HG03439 (cell line): ENCODE data around the gene LRP3.
"Not testable (repeated sequence)": the region's sequence is repeated elsewhere in the genome, so short reads cannot be mapped to it uniquely, and the experiment has no call there.

ENCODE experiments used
- ATAC-seq: cut with Tn5 transposase; IDR thresholded peaks from one replicate; pipeline ENCODE4 v1.9.1; 2021; ENCODE audit warnings: mild to moderate bottlenecking, moderate library complexity; ENCODE audit not compliant: unreplicated experiment

LRP3 gene

DNA sequence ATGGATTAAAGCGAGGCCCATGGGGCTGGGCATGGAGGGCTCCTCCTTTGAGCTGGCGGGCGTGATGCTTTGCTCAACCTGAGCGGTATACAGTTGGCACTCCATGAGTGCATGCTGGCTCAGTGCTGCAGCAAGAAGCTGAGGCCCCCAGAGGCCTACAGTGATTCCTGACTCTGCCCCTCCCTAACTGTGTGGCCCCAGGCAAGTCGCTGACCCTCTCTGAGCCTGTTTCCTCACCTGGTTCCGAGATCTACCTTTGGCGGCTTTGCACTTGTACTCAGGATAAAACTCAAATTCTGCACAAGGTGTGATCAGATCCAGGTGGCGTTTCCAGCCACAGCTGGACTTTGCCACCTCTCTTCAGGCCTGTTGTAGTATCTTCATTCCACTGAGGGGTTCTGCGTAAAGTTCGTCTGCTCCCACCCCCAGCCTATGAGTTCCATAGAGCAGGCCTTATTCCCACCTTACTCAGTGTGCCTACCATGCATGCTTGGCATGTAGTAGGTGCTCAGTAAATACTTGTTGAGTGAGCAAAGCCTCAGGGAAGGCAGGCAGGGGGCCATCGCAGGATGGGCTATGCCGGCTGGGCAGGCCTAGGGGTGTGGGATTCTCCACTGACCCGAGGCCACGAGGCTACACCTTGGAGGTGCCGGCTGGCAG, 7.9 kb downstream of the LRP3 start:
- no peak for ATAC-seq

DNA sequence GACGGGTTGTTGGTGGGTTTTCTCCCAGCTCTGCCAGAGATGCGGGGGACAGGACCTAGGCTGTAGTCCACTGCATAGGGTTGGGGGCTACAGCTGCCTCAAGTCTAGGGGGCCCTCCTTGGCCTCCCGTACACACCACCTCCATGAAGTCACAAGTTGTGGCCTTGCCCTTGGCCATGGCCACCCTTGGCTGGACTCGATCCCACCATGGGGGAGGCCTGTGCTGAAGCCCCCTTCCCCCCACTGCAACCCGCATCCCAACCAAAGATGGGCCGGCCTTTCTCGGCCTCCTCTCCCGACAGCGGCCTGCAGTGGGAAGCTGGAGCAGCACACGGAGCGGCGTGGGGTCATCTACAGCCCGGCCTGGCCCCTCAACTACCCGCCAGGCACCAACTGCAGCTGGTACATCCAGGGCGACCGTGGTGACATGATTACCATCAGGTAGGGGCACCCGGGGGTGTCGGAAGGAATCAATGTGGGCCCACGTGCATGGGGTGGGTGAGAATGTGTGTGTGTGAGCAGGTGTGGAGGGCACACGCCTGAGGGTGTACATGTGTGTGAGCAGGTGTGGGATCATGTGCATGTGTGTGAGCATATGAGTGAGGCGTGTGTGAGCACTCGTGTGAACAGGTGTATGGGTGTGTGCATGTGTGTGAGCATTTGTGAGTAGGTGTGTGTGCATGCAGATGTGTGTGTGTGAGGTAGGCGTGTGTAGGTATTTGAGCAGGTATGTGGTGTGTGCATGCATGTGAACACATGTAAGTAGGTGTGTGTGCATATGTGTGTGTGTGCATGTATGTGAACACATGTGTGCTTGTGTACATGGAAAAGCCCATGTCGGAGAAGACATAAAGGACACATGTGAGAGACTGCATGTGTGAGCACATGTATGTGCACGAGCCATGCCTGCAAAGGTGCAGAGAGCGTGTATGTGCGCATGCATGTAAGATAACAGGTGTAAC, 8.7 kb downstream of the LRP3 start:
- ATAC-seq, result no peak

DNA sequence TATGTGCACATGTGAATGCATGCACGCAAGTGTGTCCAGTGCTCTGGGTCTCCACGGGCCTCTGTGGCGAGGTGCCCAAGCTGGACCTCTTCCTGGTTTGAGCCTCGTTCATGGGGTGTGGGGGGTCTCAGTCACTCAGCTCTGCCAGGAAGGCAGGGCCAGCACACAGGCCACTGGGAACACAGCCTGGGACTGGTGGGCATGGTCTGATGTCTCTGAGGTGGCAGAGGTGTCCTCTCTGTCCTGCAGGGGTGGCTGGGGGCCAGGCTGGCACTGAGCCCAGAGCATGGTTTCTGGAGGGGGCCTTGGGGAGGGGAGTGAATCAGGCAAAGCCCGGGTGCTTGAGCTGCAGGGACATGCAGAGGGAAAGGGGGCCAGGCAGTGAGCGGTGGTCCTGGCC, 9.4 kb downstream of the LRP3 start:
- ATAC-seq, result no peak

DNA sequence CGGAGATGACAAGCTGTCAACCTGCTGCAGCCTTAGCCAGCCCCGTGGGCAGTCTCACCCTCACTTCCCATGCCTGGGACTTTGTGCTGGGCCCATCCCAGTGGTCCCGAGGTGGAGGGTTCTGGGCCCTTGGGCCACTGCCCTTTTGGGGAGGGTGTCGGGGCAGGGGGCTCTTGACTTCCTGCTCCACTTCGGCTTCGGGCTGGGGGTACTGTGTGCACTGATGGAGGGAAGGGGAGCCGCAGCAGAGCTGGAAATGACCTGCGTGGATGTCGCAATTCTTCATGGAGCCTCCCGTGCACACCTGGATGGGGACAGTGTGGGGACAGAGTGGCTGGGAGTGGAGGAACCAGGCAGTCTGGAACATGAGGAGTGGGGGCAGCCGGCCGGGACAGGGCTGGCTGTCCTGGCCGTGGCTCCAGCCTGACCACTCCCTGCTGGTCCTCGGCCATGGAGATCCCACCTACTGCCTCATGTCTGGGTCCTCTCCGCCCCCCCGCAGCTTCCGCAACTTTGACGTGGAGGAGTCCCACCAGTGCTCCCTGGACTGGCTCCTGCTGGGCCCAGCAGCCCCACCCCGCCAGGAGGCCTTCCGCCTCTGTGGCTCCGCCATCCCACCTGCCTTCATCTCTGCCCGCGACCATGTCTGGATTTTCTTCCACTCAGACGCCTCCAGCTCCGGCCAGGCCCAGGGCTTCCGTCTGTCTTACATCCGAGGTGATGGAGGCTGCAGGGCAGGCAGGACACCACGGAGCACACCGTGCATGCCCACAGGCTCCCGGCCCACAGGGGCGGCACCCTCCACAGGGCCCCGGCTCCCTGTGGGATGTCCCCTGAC, 10.2 kb downstream of the LRP3 start:
- ATAC-seq, result no peak

DNA sequence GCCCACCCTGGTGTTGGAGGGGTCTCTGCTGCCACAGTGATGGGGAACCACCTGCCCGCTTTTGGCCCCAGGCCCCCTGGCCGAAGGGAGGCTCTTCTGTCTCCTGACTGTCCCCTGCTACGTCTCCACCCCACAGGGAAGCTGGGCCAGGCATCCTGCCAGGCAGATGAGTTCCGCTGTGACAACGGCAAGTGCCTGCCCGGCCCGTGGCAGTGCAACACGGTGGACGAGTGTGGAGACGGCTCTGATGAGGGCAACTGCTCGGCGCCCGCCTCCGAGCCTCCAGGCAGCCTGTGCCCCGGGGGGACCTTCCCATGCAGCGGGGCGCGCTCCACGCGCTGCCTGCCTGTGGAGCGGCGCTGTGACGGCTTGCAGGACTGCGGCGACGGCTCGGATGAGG, 11.0 kb downstream of the LRP3 start:
- no peak for ATAC-seq

DNA sequence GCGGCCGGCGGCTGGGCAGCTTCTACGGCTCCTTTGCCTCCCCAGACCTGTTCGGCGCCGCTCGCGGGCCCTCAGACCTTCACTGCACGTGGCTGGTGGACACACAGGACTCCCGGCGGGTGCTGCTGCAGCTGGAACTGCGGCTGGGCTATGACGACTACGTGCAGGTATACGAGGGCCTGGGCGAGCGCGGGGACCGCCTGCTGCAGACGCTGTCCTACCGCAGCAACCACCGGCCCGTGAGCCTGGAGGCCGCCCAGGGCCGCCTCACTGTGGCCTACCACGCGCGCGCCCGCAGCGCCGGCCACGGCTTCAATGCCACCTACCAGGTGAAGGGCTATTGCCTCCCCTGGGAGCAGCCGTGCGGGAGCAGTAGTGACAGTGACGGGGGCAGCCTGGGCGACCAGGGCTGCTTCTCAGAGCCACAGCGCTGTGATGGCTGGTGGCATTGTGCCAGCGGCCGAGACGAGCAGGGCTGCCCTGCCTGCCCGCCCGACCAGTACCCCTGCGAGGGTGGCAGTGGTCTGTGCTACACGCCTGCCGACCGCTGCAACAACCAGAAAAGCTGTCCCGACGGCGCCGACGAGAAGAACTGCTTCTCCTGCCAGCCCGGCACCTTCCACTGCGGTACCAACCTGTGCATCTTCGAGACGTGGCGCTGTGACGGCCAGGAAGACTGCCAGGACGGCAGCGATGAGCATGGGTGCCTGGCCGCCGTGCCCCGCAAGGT, 11.6 kb downstream of the LRP3 start:
- ATAC-seq, result no peak

DNA sequence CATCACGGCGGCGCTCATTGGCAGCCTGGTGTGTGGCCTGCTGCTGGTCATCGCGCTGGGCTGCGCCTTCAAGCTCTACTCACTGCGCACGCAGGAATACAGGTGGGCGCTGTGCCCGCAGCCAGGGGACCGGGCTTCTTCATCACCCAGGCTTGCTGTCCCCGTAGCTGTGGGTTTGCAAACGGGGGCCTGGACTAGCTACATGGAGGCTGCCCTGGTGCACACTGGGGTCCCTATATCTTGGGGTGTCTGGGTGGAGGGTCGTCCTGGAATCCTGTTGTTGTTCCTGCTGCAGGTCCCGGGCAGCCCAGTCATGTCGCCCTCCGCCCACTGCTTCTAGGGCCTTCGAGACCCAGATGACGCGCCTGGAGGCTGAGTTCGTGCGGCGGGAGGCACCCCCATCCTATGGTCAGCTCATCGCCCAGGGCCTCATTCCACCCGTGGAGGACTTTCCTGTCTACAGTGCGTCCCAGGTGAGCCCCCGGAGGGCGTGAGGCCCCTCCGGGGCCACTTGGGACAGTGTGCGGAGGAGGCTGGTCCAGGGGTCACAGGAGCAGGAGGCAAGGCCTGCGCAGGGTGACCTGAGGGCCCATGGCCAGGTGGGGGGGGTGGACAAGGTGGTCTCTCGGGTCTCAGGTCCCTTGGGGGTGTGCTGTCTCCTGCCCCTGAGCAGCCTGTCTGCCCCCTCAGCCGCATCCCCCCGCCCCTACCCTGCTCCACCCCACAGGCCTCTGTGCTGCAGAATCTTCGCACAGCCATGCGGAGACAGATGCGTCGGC, 12.3 kb downstream of the LRP3 start:
- ATAC-seq, result no peak

DNA sequence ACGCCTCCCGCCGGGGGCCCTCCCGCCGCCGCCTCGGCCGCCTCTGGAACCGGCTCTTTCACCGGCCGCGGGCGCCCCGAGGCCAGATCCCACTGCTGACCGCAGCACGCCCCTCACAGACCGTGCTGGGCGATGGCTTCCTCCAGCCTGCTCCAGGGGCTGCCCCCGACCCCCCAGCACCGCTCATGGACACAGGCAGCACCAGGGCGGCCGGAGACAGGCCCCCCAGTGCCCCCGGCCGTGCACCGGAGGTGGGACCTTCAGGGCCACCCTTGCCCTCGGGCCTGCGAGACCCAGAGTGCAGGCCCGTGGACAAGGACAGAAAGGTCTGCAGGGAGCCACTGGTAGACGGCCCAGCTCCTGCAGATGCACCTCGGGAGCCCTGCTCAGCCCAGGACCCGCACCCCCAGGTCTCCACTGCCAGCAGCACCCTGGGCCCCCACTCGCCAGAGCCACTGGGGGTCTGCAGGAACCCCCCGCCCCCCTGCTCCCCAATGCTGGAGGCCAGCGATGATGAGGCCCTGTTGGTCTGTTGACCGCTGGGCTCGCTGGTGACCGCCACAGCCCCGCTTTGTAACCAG, 13.0 kb downstream of the LRP3 start:
- no peak for ATAC-seq

DNA sequence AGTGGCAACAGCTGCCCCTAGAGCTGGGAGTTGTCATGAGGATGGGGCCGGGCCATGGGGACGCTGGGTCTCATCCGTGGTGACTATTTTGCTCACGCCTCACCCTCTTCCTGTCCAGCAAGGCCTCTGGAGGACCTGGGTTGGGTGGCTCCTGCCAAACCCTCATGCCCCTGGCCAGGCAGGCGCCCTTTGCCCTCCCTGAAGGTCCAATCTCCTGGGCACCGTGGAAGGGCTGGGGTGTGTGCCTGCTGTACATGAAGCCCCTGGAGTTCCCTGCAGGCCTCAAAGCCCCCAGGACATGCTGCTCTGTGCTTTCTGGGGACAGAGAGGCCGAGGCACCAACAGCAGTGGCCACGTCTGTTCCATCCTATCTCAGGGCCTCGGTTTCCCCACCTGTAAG, 13.8 kb downstream of the LRP3 start:
- no peak for ATAC-seq

DNA sequence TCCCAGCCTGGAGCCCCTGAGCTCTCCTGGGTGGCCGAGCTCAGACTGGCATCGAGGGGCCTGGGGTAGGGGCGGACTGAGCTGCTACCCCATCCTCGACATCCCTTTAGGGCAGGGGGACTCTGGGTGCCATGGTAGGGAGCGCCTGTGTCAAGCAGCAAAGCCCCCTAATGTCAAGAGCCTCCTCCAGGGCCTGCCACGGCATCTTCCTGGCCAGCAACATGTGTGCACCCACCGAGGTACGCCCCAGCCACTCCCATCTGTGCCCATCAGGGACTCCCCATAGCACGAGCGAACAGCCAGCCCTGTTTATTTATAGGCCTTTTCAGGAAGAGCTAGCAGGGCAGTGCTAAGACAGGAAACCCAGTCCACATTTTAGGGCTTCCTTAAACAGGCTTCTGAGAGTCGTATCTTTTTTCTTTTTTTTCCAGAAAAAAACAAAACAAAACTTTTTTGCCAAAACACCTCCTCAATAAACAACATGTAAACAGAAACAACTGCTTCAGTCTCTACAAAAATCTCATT, 14.3 kb downstream of the LRP3 start:
- no peak for ATAC-seq

DNA sequence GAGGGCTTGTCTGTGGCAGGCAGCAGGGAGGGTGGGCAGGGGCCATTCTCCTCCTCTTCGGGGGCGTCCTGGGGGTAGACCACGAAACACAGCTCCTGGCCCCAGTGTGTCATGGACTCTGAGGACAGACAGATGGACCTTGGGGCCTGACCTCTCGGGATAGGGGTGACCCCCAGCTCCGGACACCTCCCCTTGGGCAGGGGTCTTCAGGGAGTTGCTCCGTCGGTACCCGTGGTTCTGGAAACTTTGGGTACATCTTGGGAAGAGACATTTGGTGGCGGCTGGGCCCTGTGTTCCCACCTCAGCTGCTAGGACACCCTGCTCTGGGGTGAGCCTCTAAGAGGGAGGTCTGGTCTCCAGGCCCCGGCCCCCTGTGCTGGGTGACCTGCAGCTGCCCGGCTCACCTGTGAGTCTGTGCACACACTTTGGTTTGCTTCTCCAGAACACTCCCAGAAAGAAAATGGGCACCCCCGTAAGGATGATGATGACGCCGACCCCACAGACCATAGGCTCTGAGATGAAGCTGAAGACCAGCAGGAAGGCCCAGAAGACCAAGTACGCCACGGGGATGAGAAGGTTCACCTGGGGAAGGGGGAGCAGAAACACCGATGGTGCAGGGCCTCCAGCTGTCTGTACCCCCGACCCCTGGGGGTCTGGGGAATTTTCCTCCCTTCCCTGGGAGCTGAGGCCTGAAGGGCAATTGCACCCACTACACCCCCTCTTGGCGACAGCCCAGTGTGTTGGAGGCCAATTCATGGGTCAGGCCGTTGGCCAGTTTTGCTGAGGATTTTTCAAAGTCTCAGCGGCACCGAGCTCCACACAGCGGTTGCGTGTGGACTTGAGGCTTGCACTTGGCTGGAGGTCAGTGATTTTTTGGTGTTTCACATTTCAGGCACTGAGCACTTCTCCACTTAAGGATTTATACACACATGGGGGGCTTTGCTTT, 15.0 kb downstream of the LRP3 start:
- no peak for ATAC-seq

DNA sequence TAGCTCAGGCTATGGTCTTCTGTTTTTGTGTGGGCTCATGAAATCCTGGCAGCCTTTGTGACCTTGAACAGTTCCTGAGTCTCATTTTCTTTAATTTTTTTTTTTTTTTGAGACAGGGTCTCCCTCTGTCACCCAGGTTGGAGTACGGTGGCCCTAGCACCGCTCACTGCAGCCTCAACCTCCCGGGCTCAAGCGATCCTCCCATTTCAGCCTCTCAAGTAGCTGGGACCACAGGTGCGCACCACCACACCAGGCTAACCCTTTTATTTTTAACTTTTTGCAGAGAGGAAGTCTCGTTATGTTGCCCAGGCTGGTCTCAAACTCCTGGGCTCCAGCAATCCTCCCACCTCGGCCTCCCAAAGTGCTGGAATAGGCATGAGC, 15.7 kb downstream of the LRP3 start:
- not testable (repeated sequence) for ATAC-seq

DNA sequence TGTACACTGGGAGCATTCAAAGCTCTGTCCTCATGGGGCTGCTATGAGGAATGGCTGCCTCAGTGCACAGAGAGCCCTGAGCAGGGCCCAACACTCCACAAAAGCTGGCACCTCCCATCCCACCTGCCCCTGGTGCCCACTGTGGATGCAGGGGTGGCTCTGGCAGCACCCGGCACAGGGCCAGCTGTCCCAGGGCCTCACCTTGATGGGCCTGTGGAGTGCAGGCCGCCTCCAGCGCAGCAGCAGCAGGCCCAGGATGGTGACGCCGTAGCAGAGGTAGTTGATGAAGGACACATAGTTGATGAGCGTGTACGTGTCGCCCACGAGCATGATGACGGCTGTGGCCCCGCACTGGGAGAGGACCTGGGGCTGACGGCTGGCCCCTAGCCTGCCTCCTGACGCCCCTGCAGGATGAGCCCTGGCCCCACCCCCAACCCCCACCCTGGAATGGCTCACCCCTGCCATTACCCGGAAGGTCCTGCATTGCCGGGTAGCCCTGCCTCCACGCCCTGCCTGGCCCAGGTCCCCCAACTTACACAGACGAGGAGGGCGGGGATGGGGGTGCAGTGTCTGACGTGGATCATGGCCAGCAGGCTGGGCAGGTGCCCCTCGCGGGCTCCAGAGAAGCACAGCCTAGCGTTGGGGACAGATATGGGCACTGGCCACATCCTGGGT, 16.3 kb downstream of the LRP3 start:
- no peak for ATAC-seq

DNA sequence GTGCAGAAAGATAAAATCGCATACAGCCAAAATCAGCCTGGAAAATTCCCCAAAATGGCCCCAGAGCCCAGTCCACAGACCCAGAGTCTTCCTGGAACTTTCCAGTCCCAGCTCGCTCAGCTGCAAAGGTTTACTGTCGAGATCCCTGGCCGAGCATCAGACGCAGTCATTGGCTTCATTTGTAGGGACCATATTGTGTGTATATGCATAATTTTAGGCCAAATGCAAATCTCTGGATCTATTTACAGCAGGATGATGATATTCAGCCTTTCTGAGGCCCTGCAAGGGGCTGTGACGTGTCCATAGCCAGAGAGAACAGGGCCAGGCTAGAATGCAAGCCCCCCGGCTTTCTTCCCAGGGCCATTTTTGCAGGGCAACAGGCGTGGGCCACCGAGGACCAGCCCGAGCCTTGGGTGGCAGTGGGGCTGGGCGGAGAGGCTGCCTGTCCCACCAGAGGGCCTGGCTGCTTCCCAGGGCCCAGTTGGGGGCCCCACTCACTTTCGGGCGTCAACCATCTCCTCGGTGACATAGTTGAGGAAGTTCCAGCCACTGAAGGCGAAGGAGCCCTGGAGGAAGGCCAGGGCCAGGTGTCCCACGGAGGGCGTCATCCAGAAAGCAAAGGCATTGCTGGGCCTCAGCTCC, 17.8 kb downstream of the LRP3 start:
- no peak for ATAC-seq

DNA sequence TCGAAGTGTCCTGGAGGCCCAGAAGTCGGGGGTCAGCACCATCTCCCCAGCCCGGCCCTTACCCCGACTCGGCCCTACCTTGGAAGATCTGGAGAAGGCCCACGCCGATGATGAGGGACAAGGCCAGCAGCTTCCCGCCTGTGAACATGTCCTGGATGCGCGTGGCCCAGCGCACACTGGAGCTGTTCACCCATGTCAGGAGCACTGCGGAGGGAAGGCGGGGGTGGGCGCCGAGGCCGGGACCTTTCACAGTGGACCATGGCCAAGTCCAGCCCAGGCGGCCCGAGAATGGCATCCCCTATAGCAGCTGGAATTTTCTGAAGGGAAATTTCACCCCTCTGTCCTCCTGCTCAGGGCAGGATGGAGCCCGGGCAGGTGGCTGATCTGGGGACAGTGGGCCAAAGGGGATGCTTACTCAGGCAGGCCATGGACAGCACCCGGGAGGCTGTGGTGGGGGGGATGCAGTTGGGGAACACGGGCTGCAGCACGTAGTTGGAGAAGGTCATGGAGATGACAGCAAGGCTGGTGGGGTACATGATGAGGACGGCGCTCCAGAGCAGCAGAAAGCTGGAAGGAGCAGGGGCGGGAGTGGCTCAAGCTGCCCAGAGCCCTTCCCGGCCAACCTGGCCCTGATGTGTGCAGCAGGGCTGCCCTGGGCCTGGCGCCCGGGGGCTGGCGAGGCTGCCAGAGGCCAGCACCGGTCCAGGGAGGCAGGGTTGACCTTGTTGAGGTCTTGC, 18.5 kb downstream of the LRP3 start:
- ATAC-seq, result no peak

DNA sequence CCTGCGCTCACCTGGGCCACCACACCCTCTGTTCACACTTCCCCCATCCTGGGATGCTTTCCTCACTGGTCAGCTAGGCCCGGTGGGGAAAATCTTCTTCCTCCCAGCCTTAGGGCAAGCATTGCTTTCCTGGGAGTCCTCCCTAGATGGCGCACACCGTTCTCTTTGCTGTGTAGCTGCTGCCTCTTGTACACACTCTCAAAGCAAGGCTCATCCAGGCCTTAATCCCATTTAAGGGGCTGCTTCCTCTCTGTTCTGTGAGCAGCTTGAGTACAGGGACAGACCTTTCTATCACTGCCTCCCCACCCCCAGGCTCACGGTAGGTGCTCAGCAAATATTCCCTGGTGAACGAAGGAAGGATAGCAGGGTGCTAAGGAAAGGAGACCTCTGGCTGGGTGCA, 20.5 kb downstream of the LRP3 start:
- no peak for ATAC-seq
